CD4-positive, alpha-beta T cell treated with Interleukin-15 for 1 hour (primary cell): Measurements from ENCODE around the gene ERGIC1.
A peak's percentile ranks its signal among the peaks of the same experiment; 100 is the strongest.
"Not testable (repeated sequence)": the region's sequence is repeated elsewhere in the genome, so short reads cannot be mapped to it uniquely, and the experiment has no call there.

Experiments
- DNase-seq: peaks from one replicate; pipeline ENCODE4 v3.0.0-alpha.2; 2020

Gene ERGIC1

GRCh38 chr5:172883066-172883465, 49.0 kb downstream of the ERGIC1 start:
- no peak for DNase-seq

GRCh38 chr5:172885597-172886340, 51.7 kb downstream of the ERGIC1 start:
- DNase-seq: peak; percentile 60

- DNase-seq: no peak
These were observed 52.4 kb downstream of the ERGIC1 start for GRCh38 chr5:172886476-172886875.

GRCh38 chr5:172886974-172887501, 53.0 kb downstream of the ERGIC1 start:
- DNase-seq: peak; percentile 84

GRCh38 chr5:172887692-172888091, 53.6 kb downstream of the ERGIC1 start:
- peak; percentile 53 for DNase-seq

GRCh38 chr5:172890659-172891058, 56.6 kb downstream of the ERGIC1 start:
- no peak for DNase-seq

- DNase-seq: no peak
These were observed 57.8 kb downstream of the ERGIC1 start for GRCh38 chr5:172891716-172892421.

- no peak for DNase-seq
These were observed 58.7 kb downstream of the ERGIC1 start for GRCh38 chr5:172892713-172893112.

GRCh38 chr5:172894767-172895388, 60.8 kb downstream of the ERGIC1 start:
- DNase-seq: no peak

- no peak for DNase-seq
These were observed 61.5 kb downstream of the ERGIC1 start for GRCh38 chr5:172895549-172895948.

- DNase-seq: no peak
These were observed 62.4 kb downstream of the ERGIC1 start for GRCh38 chr5:172896465-172896864.

GRCh38 chr5:172897067-172897466, 63.0 kb downstream of the ERGIC1 start:
- DNase-seq: not testable (repeated sequence)

- no peak for DNase-seq
These were observed 63.6 kb downstream of the ERGIC1 start for GRCh38 chr5:172897481-172898217.

- DNase-seq: no peak
These were observed 64.3 kb downstream of the ERGIC1 start for GRCh38 chr5:172898218-172898842.

GRCh38 chr5:172898843-172899369, 64.9 kb downstream of the ERGIC1 start:
- DNase-seq: no peak

GRCh38 chr5:172899436-172899835, 65.4 kb downstream of the ERGIC1 start:
- no peak for DNase-seq

GRCh38 chr5:172901012-172901780, 67.1 kb downstream of the ERGIC1 start:
- no peak for DNase-seq

GRCh38 chr5:172901788-172902496, 67.9 kb downstream of the ERGIC1 start:
- no peak for DNase-seq

GRCh38 chr5:172902497-172903472, 68.7 kb downstream of the ERGIC1 start:
- DNase-seq: no peak
